ENCODE measurements around the gene APBA2.

Gene APBA2

GRCh38 chr15:28984421-28985315 is 98.9 kb downstream of the APBA2 start:
- Histone ChIP-seq H3K9me2 (ENCODE audit: low read depth, low read length) (no peaks in the 10 kb centered on the region), H3K27me3 (ENCODE audit: insufficient read depth, low read length) (no peaks in the 10 kb centered on the region), H4K20me1 (ENCODE audit: insufficient read depth, low read length) (no peaks in the 10 kb centered on the region), H3K9ac (ENCODE audit: low read length) (no peak overlapping the region), H3K4me3 (ENCODE audit: low read depth, low read length, poor library complexity, severe bottlenecking) (no peak overlapping the region), H3K9me3 (ENCODE audit: low read length) (no peaks in the 10 kb centered on the region), H3F3A (ENCODE audit: insufficient read depth, low read length) (no peaks in the 10 kb centered on the region), H3K27ac (ENCODE audit: low read depth, low read length, poor library complexity, severe bottlenecking) (no peak overlapping the region), H2AFZ (ENCODE audit: low read length) (no peak overlapping the region), H3K4me1 (ENCODE audit: insufficient read depth, low read length, severe bottlenecking) (no peaks in the 10 kb centered on the region), H3K36me3 (ENCODE audit: insufficient read depth, low read length) (no peaks in the 10 kb centered on the region), H3K4me2 (ENCODE audit: low read length) (no peak overlapping the region), H3K79me2 (ENCODE audit: insufficient read depth, low read length) (no peaks in the 10 kb centered on the region)
- TF ChIP-seq CTCF (IDR thresholded peaks at IDR 0.05; ENCODE audit: low read length) (no peak), EZH2 (IDR thresholded peaks at IDR 0.05; ENCODE audit: borderline replicate concordance, low read length) (no peak)

GRCh38 chr15:28985316-28985645 is 99.5 kb downstream of the APBA2 start:
- H3K4me1 ChIP-seq (ENCODE audit: insufficient read depth, low read length, severe bottlenecking): no peaks in the 10 kb centered on the region

GRCh38 chr15:28985691-28986090 is 99.9 kb downstream of the APBA2 start:
- H3K4me1 ChIP-seq (ENCODE audit: insufficient read depth, low read length, severe bottlenecking): no peaks in the 10 kb centered on the region
- H3K27ac ChIP-seq (ENCODE audit: low read depth, low read length, poor library complexity, severe bottlenecking): no peak overlapping the region

More at GRCh38 chr15:28985316-28985645, 99.5 kb downstream of the APBA2 start:
- H3K27me3 ChIP-seq (ENCODE audit: insufficient read depth, low read length): no peaks in the 10 kb centered on the region
- no peaks in the 10 kb centered on the region for H3K9me2 ChIP-seq (ENCODE audit: low read depth, low read length)
- H2AFZ ChIP-seq (ENCODE audit: low read length): no peak overlapping the region
- TF ChIP-seq EZH2 (IDR thresholded peaks at IDR 0.05; ENCODE audit: borderline replicate concordance, low read length) (no peak), CTCF (IDR thresholded peaks at IDR 0.05; ENCODE audit: low read length) (no peak)
- H3K36me3 ChIP-seq (ENCODE audit: insufficient read depth, low read length): no peaks in the 10 kb centered on the region
- H3K27ac ChIP-seq (ENCODE audit: low read depth, low read length, poor library complexity, severe bottlenecking): no peak overlapping the region
- no peak overlapping the region for H3K4me3 ChIP-seq (ENCODE audit: low read depth, low read length, poor library complexity, severe bottlenecking)
- H3F3A ChIP-seq (ENCODE audit: insufficient read depth, low read length): no peaks in the 10 kb centered on the region
- H3K79me2 ChIP-seq (ENCODE audit: insufficient read depth, low read length): no peaks in the 10 kb centered on the region
- no peaks in the 10 kb centered on the region for H4K20me1 ChIP-seq (ENCODE audit: insufficient read depth, low read length)
- no peaks in the 10 kb centered on the region for H3K9me3 ChIP-seq (ENCODE audit: low read length)
- H3K4me2 ChIP-seq (ENCODE audit: low read length): no peak overlapping the region
- no peak overlapping the region for H3K9ac ChIP-seq (ENCODE audit: low read length)

More at GRCh38 chr15:28985691-28986090, 99.9 kb downstream of the APBA2 start:
- TF ChIP-seq CTCF (IDR thresholded peaks at IDR 0.05; ENCODE audit: low read length) (no peak), EZH2 (IDR thresholded peaks at IDR 0.05; ENCODE audit: borderline replicate concordance, low read length) (no peak)
- no peaks in the 10 kb centered on the region for H4K20me1 ChIP-seq (ENCODE audit: insufficient read depth, low read length)
- no peaks in the 10 kb centered on the region for H3K79me2 ChIP-seq (ENCODE audit: insufficient read depth, low read length)
- H3K9me2 ChIP-seq (ENCODE audit: low read depth, low read length): no peaks in the 10 kb centered on the region
- H3K36me3 ChIP-seq (ENCODE audit: insufficient read depth, low read length): no peaks in the 10 kb centered on the region
- no peak overlapping the region for H3K9ac ChIP-seq (ENCODE audit: low read length)
- H3K27me3 ChIP-seq (ENCODE audit: insufficient read depth, low read length): no peaks in the 10 kb centered on the region
- no peak overlapping the region for H2AFZ ChIP-seq (ENCODE audit: low read length)
- H3F3A ChIP-seq (ENCODE audit: insufficient read depth, low read length): no peaks in the 10 kb centered on the region
- H3K4me3 ChIP-seq (ENCODE audit: low read depth, low read length, poor library complexity, severe bottlenecking): no peak overlapping the region
- no peak overlapping the region for H3K4me2 ChIP-seq (ENCODE audit: low read length)
- no peaks in the 10 kb centered on the region for H3K9me3 ChIP-seq (ENCODE audit: low read length)

All from OCI-LY1 (cell line).